Fibroblast of the aortic adventitia (primary cell): ENCODE measurements around the gene STK24. TPM values are rescaled to one million over a fixed set of nuclear protein-coding genes. Genes with fewer than 3 reads are reported as not detected.

Experiments
- DNase-seq: peaks from one replicate; pipeline ENCODE4 v3.0.0-alpha.2; 2010; ENCODE audit warnings: low read depth
- H3K4me3 ChIP-seq: 2 replicates; pipeline ENCODE4 v1.5.1; 2011; ENCODE audit warnings: low read depth, mild to moderate bottlenecking, control low read depth, low read length, moderate library complexity
- total RNA-seq: library from RNA; depleted of rRNA; stranded (reverse); fragments of >200 nt; gene quantifications from 2 replicates; pipeline ENCODE4 v1.2.3, GENCODE V29; 2012; ENCODE audit warnings: low replicate concordance
- TF ChIP-seq, protein P1 (sequence below): IDR thresholded peaks from 2 replicates; pipeline ENCODE4 v1.5.1; 2011; ENCODE audit warnings: mild to moderate bottlenecking, low read length, control low read depth, inconsistent platforms; ENCODE audit not compliant: insufficient read depth

The STK24 gene
- total RNA-seq, 1 donor: 64.0 TPM

DNA sequence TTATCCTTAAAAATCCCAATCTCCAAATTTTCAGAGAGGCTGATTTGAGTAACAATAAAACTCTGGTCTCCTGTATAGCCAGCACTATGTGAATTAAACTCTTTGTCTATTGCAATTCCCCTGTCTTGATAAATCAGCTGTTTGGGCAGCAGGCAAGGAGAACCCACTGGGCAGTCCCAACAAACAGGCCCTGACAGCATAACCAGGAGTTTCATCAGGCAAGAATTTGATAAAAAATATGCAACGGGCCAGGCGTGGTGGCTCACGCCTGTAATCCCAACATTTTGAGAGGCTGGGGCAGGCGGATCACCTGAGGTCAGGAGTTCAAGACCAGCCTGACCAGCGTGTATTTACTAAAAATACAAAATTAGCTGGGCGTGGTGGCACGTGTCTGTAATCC lies 42.1 kb downstream of the STK24 start:
- DNase-seq: no peak
- H3K4me3 ChIP-seq: no peak overlapping the region
- TF ChIP-seq, protein P1, sequence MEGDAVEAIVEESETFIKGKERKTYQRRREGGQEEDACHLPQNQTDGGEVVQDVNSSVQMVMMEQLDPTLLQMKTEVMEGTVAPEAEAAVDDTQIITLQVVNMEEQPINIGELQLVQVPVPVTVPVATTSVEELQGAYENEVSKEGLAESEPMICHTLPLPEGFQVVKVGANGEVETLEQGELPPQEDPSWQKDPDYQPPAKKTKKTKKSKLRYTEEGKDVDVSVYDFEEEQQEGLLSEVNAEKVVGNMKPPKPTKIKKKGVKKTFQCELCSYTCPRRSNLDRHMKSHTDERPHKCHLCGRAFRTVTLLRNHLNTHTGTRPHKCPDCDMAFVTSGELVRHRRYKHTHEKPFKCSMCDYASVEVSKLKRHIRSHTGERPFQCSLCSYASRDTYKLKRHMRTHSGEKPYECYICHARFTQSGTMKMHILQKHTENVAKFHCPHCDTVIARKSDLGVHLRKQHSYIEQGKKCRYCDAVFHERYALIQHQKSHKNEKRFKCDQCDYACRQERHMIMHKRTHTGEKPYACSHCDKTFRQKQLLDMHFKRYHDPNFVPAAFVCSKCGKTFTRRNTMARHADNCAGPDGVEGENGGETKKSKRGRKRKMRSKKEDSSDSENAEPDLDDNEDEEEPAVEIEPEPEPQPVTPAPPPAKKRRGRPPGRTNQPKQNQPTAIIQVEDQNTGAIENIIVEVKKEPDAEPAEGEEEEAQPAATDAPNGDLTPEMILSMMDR: no peak

DNA sequence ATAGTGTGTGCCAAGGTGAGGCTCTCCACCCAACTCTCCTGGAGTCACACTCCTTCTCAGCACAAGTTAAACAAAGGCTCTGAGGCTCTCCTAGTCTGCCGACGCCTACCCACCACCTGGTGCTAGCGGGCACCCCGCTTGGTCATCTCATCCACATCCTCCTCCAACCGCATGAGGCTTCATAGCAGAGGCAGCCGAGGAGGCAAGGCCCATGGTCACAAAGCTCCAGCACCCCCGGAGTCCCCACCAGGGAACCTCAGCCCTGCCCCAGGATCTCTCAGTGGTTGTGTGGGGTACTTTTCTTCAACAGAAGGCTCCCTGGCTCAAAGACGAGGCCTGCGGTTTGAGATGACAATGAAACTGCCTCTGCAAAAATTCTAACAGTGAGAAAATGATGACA lies 43.0 kb downstream of the STK24 start:
- TF ChIP-seq, protein P1: no peak
- H3K4me3 ChIP-seq: no peak overlapping the region
- no peak for DNase-seq

DNA sequence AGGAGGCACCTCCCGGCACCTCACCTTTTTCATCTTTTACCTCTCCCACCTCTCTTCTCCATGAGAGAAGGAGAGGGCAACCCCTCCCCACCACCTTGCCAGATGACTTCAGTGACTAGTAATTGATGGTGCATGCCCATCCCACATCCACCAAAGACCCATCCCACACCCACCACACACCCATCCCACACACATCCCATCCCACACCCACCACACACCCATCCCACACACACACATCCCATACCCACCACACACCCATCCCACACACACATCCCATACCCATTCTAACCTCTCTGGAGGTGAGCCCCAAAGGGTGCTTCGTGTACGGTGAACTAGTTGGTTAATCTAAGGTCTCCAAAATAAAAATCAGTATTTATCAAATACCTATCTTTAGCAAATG lies 44.7 kb downstream of the STK24 start:
- DNase-seq: no peak
- TF ChIP-seq, protein P1: no peak
- no peak overlapping the region for H3K4me3 ChIP-seq

DNA sequence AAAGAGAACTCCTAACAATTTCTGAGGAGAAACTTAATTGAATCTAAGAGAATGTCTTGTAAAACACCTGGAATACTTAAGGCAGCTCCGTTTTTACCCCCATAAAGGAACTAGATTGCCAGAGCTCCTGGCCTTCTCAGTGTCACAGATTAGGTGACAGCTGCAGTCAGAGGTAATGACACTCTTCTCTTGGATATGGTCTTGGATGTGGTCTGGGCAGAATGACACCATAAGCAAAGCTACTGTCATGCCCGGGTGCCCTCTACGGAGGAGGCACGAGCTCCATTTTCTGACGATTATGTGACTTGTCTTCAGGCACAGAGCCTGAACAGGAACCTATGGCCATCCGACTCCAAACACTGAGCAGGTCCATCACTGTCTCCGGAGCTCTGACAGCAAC lies 46.7 kb downstream of the STK24 start:
- no peak overlapping the region for H3K4me3 ChIP-seq
- DNase-seq: no peak
- TF ChIP-seq, protein P1: no peak

DNA sequence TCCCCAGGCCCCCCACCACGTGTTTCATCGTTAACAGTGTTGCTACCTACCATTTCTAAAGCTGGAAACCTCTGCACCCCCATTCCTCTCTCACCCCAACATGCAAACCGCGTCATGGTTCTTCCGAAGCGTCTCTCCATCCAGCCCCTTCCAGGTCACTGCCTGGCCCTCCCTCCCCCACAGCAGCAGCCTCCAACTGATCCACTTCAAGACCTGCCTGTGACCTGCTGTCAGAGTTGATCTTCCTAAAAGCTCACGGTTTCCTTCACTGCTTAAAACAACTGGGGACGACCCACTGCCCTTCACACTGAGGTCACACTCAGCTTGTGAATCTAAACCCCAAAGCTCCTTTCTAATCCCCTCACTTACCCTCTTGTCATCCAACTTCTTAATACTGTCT lies 47.7 kb downstream of the STK24 start:
- DNase-seq: no peak
- peak overlapping the region; percentile 3 for H3K4me3 ChIP-seq
- TF ChIP-seq, protein P1: no peak

DNA sequence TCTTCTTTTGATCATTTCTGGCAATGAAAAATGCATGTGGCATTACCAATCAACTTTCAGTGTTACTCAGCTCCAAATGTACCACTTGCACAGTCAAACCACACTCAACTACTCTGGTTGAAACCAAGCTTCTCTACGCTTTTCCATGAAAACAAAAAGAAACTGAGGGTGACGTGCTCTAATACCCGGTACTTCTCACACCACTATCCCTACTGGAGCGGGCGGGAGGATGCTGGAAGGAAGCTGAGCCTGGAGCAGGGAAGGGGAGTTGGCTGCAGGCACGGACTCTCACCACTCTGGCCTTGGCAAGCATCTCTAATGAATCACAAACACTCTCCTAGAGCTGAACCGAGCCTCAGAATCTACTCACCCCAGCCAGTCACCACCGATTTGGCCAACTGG lies 48.2 kb downstream of the STK24 start:
- TF ChIP-seq, protein P1: no peak
- DNase-seq: peak; percentile 80
- H3K4me3 ChIP-seq: peak overlapping the region; percentile 39

DNA sequence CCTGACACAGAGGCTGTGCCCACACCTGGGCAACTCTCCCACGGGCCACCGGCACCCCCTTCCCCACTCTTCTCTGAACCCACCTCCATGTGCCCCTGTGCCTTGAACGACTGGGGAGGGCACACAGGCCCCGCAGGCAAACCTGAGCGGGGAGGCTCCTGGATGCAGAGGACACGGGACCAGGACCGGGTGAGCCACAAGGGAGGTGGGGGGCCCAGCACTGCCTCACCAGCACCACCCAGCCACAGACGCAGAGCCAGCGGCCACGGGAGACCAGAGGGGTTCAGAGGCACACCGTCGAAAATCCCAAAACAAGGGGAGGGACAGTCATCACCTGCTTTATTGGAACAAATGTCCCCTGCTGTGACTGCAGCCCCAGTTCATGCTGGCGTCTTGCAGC lies 49.4 kb downstream of the STK24 start:
- H3K4me3 ChIP-seq: no peak overlapping the region
- DNase-seq: no peak
- TF ChIP-seq, protein P1: no peak
